PFSK-1 (cell line): ENCODE measurements around the gene NAV2.

Experiments
- FOXP2 ChIP-seq: optimal IDR thresholded peaks from 2 replicates; pipeline ENCODE3; 2011; ENCODE audit warnings: borderline replicate concordance, control low read depth, inconsistent platforms; ENCODE audit not compliant: insufficient read depth; ENCODE audit errors: extremely low read length, extremely low read depth
- POLR2AphosphoS5 ChIP-seq: IDR thresholded peaks from 2 replicates; pipeline ENCODE4 v1.6.1; 2012; ENCODE audit warnings: low read depth, mild to moderate bottlenecking, control low read depth, low read length, moderate library complexity
- SIN3A ChIP-seq: IDR thresholded peaks from 2 replicates; pipeline ENCODE4 v1.6.1; 2012; ENCODE audit warnings: mild to moderate bottlenecking, low read length, moderate library complexity, borderline replicate concordance; ENCODE audit not compliant: insufficient read depth
- TAF1 ChIP-seq: IDR thresholded peaks from 2 replicates; pipeline ENCODE4 v1.6.1; 2012; ENCODE audit warnings: low read length, control low read depth, borderline replicate concordance; ENCODE audit not compliant: insufficient read depth
- TF ChIP-seq, protein P1 (sequence below), 2 experiments: IDR thresholded peaks; 2 replicates each; pipeline versions ENCODE4 v1.6.1 to v1.8.0; 2011 to 2012; ENCODE audit warnings: low read depth in 2 of 2, low read length in 2 of 2, control low read depth in 1 of 2, inconsistent platforms in 1 of 2, mild to moderate bottlenecking in 1 of 2, moderate library complexity in 1 of 2; ENCODE audit not compliant: insufficient read depth in 1 of 2

Gene NAV2

DNA sequence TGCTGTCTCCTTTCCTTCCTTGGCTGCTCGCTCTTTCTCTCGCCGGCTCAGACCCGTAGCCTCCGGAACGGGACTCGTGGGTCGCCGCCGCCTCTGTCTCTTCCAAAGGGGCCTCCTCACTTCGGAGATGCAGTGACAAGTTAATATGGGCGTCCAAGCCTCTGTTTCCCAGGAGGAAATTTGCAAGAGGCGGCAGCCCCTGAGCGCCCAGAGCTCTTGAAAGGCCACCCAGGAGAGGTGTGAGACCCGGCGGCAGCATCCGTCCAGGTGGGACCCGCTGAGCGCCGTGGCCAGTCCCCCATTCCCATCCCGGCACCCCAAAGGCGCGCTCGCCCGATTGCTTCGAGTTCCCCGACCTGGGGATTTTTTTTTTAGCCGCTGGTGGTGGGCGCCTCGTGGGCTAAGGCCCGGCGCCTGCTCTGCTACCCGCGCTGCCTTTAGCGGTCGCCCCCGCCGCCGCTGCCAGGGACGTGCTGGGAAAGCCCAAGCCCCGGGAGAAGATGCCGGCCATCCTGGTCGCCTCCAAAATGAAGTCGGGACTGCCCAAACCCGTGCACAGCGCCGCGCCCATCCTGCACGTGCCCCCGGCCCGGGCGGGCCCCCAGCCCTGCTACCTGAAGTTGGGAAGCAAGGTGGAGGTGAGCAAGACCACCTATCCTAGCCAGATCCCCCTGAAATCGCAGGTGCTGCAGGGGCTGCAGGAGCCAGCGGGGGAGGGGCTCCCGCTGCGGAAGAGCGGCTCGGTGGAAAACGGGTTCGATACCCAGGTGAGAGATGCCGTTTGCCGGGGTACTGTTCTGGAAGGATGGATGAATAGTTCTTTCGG, 772 bp downstream of the NAV2 start:
- TF ChIP-seq, protein P1, sequence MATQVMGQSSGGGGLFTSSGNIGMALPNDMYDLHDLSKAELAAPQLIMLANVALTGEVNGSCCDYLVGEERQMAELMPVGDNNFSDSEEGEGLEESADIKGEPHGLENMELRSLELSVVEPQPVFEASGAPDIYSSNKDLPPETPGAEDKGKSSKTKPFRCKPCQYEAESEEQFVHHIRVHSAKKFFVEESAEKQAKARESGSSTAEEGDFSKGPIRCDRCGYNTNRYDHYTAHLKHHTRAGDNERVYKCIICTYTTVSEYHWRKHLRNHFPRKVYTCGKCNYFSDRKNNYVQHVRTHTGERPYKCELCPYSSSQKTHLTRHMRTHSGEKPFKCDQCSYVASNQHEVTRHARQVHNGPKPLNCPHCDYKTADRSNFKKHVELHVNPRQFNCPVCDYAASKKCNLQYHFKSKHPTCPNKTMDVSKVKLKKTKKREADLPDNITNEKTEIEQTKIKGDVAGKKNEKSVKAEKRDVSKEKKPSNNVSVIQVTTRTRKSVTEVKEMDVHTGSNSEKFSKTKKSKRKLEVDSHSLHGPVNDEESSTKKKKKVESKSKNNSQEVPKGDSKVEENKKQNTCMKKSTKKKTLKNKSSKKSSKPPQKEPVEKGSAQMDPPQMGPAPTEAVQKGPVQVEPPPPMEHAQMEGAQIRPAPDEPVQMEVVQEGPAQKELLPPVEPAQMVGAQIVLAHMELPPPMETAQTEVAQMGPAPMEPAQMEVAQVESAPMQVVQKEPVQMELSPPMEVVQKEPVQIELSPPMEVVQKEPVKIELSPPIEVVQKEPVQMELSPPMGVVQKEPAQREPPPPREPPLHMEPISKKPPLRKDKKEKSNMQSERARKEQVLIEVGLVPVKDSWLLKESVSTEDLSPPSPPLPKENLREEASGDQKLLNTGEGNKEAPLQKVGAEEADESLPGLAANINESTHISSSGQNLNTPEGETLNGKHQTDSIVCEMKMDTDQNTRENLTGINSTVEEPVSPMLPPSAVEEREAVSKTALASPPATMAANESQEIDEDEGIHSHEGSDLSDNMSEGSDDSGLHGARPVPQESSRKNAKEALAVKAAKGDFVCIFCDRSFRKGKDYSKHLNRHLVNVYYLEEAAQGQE (IDR thresholded peaks at IDR 0.05; ENCODE audit: insufficient read depth in 1 of 2, low read depth in 2 of 2, low read length in 2 of 2), result no peak
- TF ChIP-seq FOXP2 (no peak), SIN3A (no peak), TAF1 (no peak), POLR2AphosphoS5 (no peak)

DNA sequence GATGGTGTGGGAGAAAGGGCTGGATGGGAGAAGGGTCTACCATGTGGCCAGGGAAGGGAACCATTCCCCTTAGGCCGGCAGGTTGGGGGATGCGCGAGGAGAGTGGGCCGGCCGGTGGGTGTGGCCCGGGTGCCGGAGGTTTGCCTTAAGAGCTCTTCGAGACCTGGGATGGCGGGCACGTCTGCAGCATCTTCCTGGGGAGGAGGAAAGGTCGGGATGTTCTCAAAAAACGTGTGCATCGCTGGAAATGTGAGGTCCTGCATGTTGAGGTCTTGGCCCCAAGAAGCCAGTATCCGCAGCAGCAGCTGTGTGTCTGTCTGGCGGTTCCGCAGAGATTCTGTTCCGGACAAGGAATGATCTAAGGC, 1.4 kb downstream of the NAV2 start:
- TF ChIP-seq SIN3A (no peak), POLR2AphosphoS5 (no peak), FOXP2 (no peak), TAF1 (no peak)
- TF ChIP-seq, protein P1 (IDR thresholded peaks at IDR 0.05; ENCODE audit: insufficient read depth in 1 of 2, low read depth in 2 of 2, low read length in 2 of 2), result no peak

DNA sequence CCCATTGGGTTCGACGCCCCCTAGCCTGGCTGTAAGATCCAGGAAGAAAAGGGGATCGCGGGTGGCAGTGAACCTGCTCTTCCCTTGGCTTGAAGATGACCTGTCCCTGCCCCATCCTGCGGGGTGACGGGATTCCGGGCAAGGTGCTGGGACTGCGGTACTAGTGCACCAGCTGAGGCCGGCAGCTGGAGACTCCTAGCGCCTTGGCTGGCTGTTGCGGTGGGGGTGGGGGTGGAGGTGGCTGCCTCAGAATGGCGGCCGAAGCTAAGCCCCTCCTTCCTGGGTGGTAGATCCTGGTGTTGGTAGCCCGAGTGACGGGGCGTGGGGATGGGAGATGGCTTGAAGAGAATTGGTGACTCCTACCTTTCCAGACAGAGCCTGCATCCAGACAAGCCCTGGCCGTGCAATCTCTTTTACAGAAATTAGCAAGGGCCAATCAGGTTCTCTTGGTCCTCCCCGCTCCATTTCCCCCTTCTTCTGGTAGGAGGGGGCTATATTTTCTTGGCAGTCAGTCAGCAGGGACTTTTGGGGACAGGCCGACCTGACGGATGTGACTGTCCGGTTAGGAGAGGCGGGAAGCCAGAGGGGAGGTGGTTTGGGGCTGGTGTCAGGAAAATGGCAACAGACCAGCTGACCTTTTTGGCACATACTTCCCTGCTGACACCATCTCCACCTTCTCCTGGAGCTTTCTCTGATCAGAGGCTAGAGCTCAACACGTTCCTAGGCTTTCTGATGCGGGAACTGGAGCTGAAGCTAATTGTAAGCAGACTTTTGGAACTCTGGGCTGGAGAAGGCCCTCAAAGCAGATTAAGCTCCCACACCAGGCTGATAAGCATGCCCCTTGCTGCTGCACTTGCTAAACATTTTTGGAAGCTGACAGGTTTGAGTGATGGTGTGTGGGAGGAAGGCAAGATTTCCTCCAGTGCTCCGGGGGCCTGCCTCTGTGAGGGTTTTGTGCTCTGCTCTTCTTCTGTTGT, 2.0 kb downstream of the NAV2 start:
- TF ChIP-seq POLR2AphosphoS5, result no peak
- peak; percentile 38; the same call in 1 of the 2 replicates for TF ChIP-seq TAF1
- peak; percentile 64; the same call in 1 of the 2 replicates for TF ChIP-seq SIN3A

DNA sequence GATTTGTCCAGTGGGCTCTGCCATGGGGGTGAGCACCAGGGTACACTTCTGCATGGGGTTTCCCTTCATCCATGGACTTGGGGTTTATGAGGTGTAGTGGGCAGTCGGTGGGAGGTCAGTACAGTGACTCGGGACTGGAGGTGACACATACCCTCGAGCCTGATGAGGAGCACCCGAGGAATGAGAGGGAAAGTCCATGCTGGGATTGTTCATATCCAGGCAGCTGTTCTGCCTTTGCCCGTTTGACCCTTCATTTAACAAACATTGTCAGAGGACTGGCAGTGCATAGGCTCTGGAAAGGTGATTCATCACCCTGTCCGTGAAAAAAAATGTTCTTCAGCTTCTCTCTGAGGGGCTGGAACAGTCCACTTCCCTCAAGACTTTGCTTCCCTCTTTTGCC, 2.7 kb downstream of the NAV2 start:
- TF ChIP-seq SIN3A (no peak), POLR2AphosphoS5 (no peak), FOXP2 (no peak), TAF1 (no peak)
- TF ChIP-seq, protein P1 (IDR thresholded peaks at IDR 0.05; ENCODE audit: insufficient read depth in 1 of 2, low read depth in 2 of 2, low read length in 2 of 2), result no peak

DNA sequence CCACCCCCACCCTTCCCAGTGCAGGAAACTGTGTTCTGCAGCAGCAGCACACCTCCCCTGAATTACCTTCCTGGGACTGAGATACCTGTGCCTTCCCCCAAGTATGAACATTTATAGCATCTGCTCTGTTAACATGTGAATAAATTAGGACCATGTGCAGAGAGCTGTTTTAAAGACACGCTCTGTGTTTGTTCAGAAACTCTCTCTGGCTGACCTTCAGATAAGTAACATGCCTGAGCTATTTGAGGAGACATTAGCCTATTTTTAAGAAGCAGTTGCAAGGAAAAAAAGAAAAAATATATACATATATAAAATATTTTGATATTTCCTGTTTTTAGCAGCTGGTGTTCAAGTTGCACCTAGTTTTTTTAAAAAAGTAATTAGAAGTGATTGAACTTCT, 5.4 kb downstream of the NAV2 start:
- TF ChIP-seq FOXP2, result no peak
- TF ChIP-seq TAF1, result no peak
- TF ChIP-seq POLR2AphosphoS5, result no peak
- TF ChIP-seq SIN3A, result no peak
- TF ChIP-seq, protein P1 (IDR thresholded peaks at IDR 0.05; ENCODE audit: insufficient read depth in 1 of 2, low read depth in 2 of 2, low read length in 2 of 2), result no peak
